Loucy (cell line): Measurements from ENCODE around the gene MAGIX.

ENCODE experiments used
- H2AFZ ChIP-seq: fragments of 200-600 bp; sonication (generic); 2 replicates; pipeline ENCODE4 v1.6.0; 2016; ENCODE audit warnings: antibody characterized with exemption, mild to moderate bottlenecking, low read length, moderate library complexity
- H3F3A ChIP-seq: fragments of 200-600 bp; 2 replicates; pipeline ENCODE4 v1.6.0; 2016; ENCODE audit warnings: antibody characterized with exemption, low read depth, mild to moderate bottlenecking
- H3K27me3 ChIP-seq: fragments of 200-600 bp; sonication (generic); 2 replicates; pipeline ENCODE4 v1.6.1; 2014; ENCODE audit warnings: low read length, mild to moderate bottlenecking; ENCODE audit not compliant: insufficient read depth, poor library complexity, severe bottlenecking
- H3K36me3 ChIP-seq: fragments of 200-600 bp; sonication (generic); 2 replicates; pipeline ENCODE4 v1.6.1; 2016; ENCODE audit warnings: low read length; ENCODE audit not compliant: insufficient read depth
- H3K4me1 ChIP-seq: fragments of 200-600 bp; sonication (generic); 2 replicates; pipeline ENCODE4 v1.5.1; 2014; ENCODE audit warnings: low read length, mild to moderate bottlenecking; ENCODE audit not compliant: insufficient read depth, poor library complexity, severe bottlenecking
- H3K4me2 ChIP-seq: fragments of 200-600 bp; sonication (generic); 2 replicates; pipeline ENCODE4 v1.6.0; 2014; ENCODE audit warnings: antibody characterized with exemption, low read length, low read depth, mild to moderate bottlenecking; ENCODE audit not compliant: poor library complexity, severe bottlenecking
- H3K4me3 ChIP-seq: fragments of 200-600 bp; sonication (generic); 2 replicates; pipeline ENCODE4 v1.5.1; 2014; ENCODE audit warnings: low read length, mild to moderate bottlenecking, mixed read lengths; ENCODE audit not compliant: poor library complexity, severe bottlenecking
- H3K79me2 ChIP-seq: fragments of 200-600 bp; sonication (generic); 2 replicates; pipeline ENCODE4 v1.6.1; 2014; ENCODE audit warnings: low read length; ENCODE audit not compliant: insufficient read depth
- H3K9ac ChIP-seq: fragments of 200-600 bp; sonication (generic); 2 replicates; pipeline ENCODE4 v1.6.0; 2014; ENCODE audit warnings: mild to moderate bottlenecking, low read depth, low read length, moderate library complexity; ENCODE audit not compliant: poor library complexity, severe bottlenecking
- H3K9me2 ChIP-seq: fragments of 200-600 bp; sonication (generic); replicated peaks from 2 replicates; pipeline ENCODE4 v1.6.1; 2016; ENCODE audit warnings: low read depth, low read length, mixed read lengths
- H3K9me3 ChIP-seq: fragments of 200-600 bp; sonication (generic); 2 replicates; pipeline ENCODE4 v1.6.1; 2014; ENCODE audit warnings: mild to moderate bottlenecking, antibody characterized with exemption, low read length, low read depth; ENCODE audit not compliant: insufficient read depth
- H4K20me1 ChIP-seq: fragments of 200-600 bp; sonication (generic); 2 replicates; pipeline ENCODE4 v1.6.0; 2014; ENCODE audit warnings: antibody characterized with exemption, low read length, mild to moderate bottlenecking; ENCODE audit not compliant: insufficient read depth, poor library complexity, severe bottlenecking
- CTCF ChIP-seq: fragments of 200-600 bp; sonication (generic); conservative IDR thresholded peaks from 2 replicates; pipeline ENCODE4 v1.5.1; 2014; ENCODE audit warnings: mild to moderate bottlenecking, antibody characterized with exemption, low read length
- EZH2phosphoT487 ChIP-seq: fragments of 200-600 bp; IDR thresholded peaks from 2 replicates; pipeline ENCODE4 v1.6.1; 2018; ENCODE audit warnings: antibody characterized with exemption, mild to moderate bottlenecking, moderate library complexity, borderline replicate concordance

MAGIX gene

GRCh38 chrX:49174723-49175122 is 12.2 kb downstream of the MAGIX start:
- Histone ChIP-seq H3K4me3 (no peak overlapping the region), H3F3A (no peaks in the 10 kb centered on the region), H3K4me2 (peak overlapping the region; percentile 94), H3K4me1 (peaks cover 19% of the 10 kb centered on the region), H4K20me1 (peaks cover 15% of the 10 kb centered on the region), H3K9ac (no peak overlapping the region), H3K9me2 (no peaks in the 10 kb centered on the region), H3K36me3 (no peaks in the 10 kb centered on the region), H3K79me2 (peaks cover 24% of the 10 kb centered on the region), H3K9me3 (no peaks in the 10 kb centered on the region), H2AFZ (no peak overlapping the region), H3K27me3 (no peaks in the 10 kb centered on the region)
- TF ChIP-seq CTCF (no peak), EZH2phosphoT487 (no peak)

- Histone ChIP-seq H3K36me3 (no peaks in the 10 kb centered on the region), H3F3A (no peaks in the 10 kb centered on the region), H3K9me3 (no peaks in the 10 kb centered on the region), H3K4me1 (peaks cover 19% of the 10 kb centered on the region), H3K9me2 (no peaks in the 10 kb centered on the region), H3K4me3 (no peak overlapping the region), H2AFZ (no peak overlapping the region), H3K79me2 (peaks cover 24% of the 10 kb centered on the region), H3K27me3 (no peaks in the 10 kb centered on the region), H3K9ac (no peak overlapping the region), H3K4me2 (peak overlapping the region; percentile 94), H4K20me1 (peaks cover 15% of the 10 kb centered on the region)
- TF ChIP-seq CTCF (peak; percentile 27; the same call in 1 of the 2 replicates), EZH2phosphoT487 (no peak)
Observed at GRCh38 chrX:49175435-49176274, 13.1 kb downstream of the MAGIX start.

GRCh38 chrX:49176421-49177326 is 14.1 kb downstream of the MAGIX start:
- no peaks in the 10 kb centered on the region for H3K9me3 ChIP-seq
- H3K4me1 ChIP-seq, result peaks cover 19% of the 10 kb centered on the region
- TF ChIP-seq EZH2phosphoT487 (no peak), CTCF (no peak)
- no peaks in the 10 kb centered on the region for H3K9me2 ChIP-seq
- H3K4me2 ChIP-seq, result no peak overlapping the region
- no peaks in the 10 kb centered on the region for H3K27me3 ChIP-seq
- no peak overlapping the region for H2AFZ ChIP-seq
- peaks cover 24% of the 10 kb centered on the region for H3K79me2 ChIP-seq
- no peaks in the 10 kb centered on the region for H3K36me3 ChIP-seq
- no peak overlapping the region for H3K4me3 ChIP-seq
- no peaks in the 10 kb centered on the region for H3F3A ChIP-seq
- peaks cover 15% of the 10 kb centered on the region for H4K20me1 ChIP-seq
- H3K9ac ChIP-seq, result no peak overlapping the region
